ENCODE data around the gene CSGALNACT2. TPM values are rescaled to one million over a fixed set of nuclear protein-coding genes. Genes with fewer than 3 reads are reported as not detected.

The CSGALNACT2 gene
- polyA plus RNA-seq, 1 experiment, result 14.1 TPM

DNA sequence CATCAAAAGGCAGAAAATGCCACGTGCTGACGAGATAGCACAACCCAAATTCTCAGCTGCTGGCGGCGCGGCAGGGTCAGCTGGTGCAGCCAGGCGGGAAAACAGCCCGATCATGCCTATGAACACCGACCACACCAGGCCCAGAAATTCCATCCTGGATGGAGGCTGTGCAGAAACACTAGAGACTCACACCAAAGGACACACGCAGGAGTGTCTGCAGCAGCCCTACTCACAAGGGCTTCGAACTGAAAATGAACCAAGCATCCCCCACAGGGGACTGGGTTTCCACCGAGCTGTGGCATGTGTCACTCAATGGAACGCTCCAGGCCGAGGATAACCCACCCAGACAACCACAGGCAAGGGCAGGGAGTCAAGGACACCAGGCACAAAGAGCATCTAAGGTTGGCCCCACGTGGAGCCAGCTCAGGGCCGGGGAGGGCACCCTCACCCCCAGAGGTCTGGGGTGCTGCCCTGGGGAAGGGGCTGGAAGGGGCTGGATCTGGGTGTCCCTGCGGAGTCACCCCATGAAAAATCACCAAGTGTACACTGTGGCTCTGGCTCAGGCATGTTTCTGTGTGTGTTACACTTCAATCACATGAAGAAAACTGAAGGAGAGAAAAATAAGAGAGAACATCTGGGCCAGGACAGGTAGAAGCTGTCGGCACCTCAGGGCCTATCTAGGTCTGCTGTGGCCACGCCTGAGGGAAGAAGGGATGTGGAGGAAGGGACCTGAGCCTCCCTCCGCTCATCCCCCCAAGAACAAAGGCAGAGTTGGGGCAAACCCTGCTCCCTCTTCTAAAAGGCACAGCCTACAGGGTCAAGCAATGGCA, 95.6 kb downstream of the CSGALNACT2 start:
- H3K36me3 ChIP-seq (ENCODE audit: control insufficient read depth, insufficient read depth, low read length), result no peaks in the 10 kb centered on the region
- POLR2A ChIA-PET, result no interaction called here
- DNase-seq (ENCODE audit: low read depth), result no peak
- no peak overlapping the region for H3K4me3 ChIP-seq (ENCODE audit: low read depth, low read length)
- TF ChIP-seq, protein P1, sequence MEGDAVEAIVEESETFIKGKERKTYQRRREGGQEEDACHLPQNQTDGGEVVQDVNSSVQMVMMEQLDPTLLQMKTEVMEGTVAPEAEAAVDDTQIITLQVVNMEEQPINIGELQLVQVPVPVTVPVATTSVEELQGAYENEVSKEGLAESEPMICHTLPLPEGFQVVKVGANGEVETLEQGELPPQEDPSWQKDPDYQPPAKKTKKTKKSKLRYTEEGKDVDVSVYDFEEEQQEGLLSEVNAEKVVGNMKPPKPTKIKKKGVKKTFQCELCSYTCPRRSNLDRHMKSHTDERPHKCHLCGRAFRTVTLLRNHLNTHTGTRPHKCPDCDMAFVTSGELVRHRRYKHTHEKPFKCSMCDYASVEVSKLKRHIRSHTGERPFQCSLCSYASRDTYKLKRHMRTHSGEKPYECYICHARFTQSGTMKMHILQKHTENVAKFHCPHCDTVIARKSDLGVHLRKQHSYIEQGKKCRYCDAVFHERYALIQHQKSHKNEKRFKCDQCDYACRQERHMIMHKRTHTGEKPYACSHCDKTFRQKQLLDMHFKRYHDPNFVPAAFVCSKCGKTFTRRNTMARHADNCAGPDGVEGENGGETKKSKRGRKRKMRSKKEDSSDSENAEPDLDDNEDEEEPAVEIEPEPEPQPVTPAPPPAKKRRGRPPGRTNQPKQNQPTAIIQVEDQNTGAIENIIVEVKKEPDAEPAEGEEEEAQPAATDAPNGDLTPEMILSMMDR (IDR thresholded peaks at IDR 0.05; ENCODE audit: insufficient read depth, low read depth, low read length), result no peak
- peaks cover 21% of the 10 kb centered on the region for H3K27me3 ChIP-seq (ENCODE audit: control insufficient read depth, insufficient read depth, low read length)
- CTCF ChIA-PET, result no interaction called here

GRCh38 chr10:43234471-43235041, 96.3 kb downstream of the CSGALNACT2 start:
- H3K27me3 ChIP-seq (ENCODE audit: control insufficient read depth, insufficient read depth, low read length), result peaks cover 17% of the 10 kb centered on the region
- DNase-seq (ENCODE audit: low read depth), result no peak
- no peaks in the 10 kb centered on the region for H3K36me3 ChIP-seq (ENCODE audit: control insufficient read depth, insufficient read depth, low read length)
- TF ChIP-seq, protein P1 (IDR thresholded peaks at IDR 0.05; ENCODE audit: insufficient read depth, low read depth, low read length), result no peak
- CTCF ChIA-PET, result no interaction called here
- H3K4me3 ChIP-seq (ENCODE audit: low read depth, low read length), result no peak overlapping the region
- POLR2A ChIA-PET, result no interaction called here

Other genes with a start within 250 kb of the CSGALNACT2 start
- 0.28 and 0.29 TPM in 2 replicates for gene RET, start 61.4 kb upstream of the CSGALNACT2 start, polyA plus RNA-seq (2011; rRNA removed)
- 0.27 and 0.40 TPM in 2 replicates for gene RASGEF1A, start 128.6 kb downstream of the CSGALNACT2 start, polyA plus RNA-seq (2011; rRNA removed)
- not detected in 2 replicates for gene FXYD4, start 233.2 kb downstream of the CSGALNACT2 start, polyA plus RNA-seq (2011; rRNA removed)